Measurements from ENCODE around the gene SPIB.

- TF ChIP-seq ZFP30 (CRISPR knock-in tag; IDR thresholded peaks at IDR 0.05) (no peak), ZFP3 (CRISPR knock-in tag; IDR thresholded peaks at IDR 0.05) (no peak)
Measured at GRCh38 chr19:50371914-50372475, 46.7 kb upstream of the SPIB start.
